ENCODE results near the gene ISLR.

ISLR gene, protein sequence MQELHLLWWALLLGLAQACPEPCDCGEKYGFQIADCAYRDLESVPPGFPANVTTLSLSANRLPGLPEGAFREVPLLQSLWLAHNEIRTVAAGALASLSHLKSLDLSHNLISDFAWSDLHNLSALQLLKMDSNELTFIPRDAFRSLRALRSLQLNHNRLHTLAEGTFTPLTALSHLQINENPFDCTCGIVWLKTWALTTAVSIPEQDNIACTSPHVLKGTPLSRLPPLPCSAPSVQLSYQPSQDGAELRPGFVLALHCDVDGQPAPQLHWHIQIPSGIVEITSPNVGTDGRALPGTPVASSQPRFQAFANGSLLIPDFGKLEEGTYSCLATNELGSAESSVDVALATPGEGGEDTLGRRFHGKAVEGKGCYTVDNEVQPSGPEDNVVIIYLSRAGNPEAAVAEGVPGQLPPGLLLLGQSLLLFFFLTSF

DNA sequence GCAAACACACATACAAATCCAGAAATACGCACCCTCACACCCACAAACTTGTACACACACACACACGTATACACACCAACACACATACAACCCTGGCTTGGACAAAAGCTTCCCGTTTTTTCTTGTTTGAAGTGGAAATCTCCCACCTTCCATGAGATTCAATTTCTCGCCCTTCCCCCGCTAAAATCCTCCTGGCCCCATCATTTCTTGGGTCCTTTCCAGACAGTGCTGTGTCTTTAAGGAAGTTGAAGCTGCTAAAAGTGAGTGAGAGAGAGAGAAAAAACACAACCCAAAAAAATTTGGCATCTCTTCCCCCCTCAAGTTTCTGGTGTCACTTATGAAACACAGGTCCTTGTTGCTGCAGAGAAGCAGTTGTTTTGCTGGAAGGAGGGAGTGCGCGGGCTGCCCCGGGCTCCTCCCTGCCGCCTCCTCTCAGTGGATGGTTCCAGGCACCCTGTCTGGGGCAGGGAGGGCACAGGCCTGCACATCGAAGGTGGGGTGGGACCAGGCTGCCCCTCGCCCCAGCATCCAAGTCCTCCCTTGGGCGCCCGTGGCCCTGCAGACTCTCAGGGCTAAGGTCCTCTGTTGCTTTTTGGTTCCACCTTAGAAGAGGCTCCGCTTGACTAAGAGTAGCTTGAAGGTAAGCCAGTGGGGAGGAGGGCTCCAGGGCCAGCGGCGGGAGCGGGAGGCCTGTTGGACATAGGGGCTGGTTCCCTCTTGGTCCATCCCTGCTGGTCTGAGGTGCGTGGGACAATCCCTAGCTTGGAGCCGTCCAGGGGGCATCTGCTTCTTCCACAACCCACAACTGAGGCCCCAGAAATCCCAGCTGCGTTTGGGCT, at the start of gene ISLR:
Gene ISLR (plus strand): TSS at position 331 of the 839 bp plus-strand sequence. CDS start 1,149 bp downstream, outside the sequence.
- no peak for DNase-seq (ENCODE audit: low spot score)

DNA sequence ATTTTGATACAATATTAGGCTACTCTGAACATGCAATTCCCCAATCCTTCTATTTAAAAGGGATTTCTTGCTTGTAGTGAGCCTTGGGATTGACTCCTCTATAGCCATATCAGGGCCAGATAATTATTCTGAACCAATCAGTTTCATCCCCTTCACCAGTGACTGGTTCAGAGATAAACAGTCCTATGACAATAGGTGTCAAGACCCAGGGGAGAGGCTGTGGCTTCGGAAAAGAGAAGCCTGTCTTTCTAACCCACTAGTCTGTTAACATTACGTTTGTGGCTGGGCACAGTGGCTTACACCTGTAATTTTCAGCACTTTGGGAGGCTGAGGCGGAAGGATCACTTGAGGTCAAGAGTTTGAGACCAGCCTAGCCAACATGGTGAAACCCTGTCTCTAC, 49.3 kb upstream of the ISLR start:
- no peak for DNase-seq (ENCODE audit: low spot score)

DNA sequence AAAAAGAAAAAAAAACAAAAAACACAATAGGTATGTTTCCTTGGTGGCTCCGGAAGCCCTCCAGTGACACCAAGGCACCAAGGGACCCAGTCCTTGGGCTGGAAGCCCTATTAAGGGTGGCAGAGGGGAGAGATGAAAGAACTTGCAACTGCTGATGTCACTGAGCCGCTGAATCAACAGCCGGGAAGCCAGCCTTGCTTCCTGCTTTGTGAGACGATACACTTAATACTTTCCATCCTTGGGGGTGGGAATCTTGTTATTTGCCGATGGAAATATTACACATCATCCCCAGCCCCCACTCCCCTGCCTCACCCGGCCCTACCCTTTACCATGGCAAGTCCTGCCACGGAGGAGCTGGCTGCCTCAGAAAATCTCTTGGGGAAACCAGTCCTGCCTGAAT, 48.8 kb upstream of the ISLR start:
- DNase-seq (ENCODE audit: low spot score), result no peak

DNA sequence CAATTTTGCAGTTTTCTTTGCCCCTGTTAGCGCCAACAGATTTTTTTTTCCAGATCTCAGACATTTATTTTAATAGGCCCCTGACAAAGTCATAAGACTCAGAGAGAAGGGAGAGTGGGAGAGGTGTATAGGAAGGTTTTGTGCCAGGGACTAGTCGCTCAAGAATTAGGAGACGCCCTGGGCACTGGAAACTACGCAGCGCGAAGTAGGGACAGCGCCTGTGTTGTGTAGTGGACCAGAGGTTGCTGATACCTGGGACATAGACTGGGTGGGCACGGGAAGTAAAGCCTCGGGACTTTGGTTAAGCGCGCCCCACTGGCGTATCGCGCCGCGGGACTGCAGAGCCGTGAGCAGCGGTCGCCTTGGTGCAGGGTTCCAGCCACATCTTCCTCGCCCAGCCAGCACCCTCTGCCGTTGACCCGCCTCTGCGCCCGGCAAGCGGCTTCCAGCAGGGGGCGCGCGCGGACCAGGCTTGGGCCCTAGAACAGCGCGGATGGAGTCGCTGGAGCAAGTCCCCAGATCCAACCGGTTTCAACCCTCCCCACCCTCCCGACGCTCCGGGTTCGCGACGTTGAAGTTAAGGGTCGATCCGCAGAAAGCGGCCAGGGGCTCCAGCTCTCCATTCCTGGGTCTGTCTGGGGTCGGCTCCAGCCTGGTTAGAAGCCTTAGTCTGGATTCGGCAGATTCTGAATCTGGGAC, 46.1 kb upstream of the ISLR start:
- peak; percentile 87 for DNase-seq (ENCODE audit: low spot score)

DNA sequence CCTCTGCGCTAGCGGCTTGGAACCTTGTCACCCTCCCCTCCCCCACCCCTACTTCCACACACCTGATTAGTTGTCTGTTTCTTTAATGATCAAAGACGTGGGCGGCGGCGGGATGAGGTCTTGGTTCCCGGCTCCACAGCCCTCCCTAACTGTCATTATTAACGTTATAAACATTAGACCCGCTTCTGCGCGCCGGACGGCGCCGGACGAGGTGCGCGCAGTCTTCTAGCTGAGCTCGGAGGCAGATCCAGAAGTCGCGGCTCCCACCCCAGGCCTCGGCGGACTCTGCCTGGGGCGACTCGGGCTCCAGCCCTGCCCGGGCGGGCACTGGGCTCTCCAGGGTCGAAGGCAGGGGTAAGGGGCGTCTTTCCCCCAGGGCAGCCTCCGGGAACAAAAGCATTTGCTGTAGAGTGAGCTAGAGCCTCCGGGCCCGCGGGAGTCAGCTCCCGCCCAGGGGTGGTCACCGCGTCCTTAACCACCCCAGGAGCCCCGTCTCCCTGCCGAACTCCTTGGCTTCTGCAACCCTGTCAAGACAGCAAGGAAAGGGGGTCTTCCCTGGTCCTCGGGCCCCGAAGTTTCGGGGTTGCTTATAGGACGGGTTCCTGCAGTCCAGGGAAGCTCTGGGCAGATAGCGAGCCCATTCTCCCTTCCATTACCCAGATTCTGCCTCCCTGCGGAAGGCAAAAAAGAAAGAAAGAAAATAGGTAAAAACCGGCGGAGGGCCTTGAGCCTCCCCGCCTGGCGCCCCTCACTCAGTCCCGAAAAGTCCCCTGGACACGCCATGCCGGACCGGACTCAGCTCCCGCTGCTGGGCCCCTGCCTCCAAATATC, 45.3 kb upstream of the ISLR start:
- DNase-seq (ENCODE audit: low spot score), result no peak

DNA sequence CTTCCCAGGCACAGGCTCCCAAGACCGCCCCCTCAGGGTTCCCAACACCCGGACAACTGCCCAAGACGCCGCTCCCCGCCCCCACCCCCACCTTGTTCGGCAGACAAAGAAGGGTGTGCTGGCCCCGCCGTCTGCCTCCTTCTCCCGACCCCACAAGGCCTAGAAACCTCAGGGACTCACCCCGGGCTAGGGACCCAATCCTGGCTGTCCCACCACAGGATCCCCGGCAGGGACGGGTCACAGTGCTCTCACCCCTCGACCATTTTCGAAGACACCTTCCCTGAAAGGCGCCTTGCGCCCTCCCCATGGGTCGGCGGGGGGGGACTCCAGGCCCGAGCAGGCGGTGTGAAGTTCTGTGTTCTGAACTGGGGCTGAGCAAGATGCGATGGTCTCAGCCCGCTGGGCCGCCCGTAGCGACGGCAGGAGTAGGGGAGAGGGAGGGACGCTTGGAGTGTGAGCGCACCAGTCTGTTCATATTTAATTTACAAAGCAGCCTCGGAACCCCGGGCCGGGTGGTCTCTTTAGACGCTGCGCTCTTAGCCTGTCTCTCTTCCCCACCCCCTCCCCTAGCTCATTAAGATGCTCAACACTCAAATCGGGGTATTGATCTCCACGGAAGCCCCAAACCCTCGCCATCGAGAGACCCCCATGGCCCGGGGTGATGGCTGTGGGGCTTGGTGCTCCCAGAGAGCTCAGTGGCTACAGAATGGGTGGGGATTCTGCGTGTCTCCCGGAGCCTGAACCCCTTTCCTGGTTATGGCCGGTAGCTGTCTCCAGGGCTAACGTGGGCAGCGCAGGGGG, 44.5 kb upstream of the ISLR start:
- no peak for DNase-seq (ENCODE audit: low spot score)

DNA sequence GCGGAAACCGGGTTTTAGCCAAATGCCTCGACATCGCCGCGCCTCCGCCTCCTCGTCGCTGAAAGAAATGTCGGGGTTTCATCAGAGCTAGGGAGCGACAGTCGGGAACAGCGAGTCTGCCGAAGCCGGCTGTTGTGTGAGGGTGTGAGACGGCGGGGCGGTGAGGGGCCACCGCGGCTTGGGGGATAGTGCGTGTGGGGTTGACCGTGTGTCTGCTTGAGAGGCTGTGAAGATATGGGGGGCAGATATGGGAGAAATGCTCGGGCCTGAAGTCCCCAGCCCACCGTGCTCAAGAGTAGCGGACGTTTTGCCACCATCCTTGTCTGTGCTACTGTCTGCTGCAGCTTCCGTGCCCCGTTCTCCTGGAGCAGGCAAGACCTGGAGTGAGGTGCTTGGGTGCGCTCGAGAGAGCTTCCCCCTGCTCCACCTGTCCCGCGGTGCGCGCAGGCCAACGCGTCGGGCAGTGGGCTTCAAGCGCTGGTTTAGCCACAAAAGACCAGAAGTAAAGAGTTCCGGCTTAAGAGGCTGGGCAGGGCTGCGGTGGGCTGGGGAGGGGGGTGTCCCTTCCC, 43.8 kb upstream of the ISLR start:
- DNase-seq (ENCODE audit: low spot score), result no peak

DNA sequence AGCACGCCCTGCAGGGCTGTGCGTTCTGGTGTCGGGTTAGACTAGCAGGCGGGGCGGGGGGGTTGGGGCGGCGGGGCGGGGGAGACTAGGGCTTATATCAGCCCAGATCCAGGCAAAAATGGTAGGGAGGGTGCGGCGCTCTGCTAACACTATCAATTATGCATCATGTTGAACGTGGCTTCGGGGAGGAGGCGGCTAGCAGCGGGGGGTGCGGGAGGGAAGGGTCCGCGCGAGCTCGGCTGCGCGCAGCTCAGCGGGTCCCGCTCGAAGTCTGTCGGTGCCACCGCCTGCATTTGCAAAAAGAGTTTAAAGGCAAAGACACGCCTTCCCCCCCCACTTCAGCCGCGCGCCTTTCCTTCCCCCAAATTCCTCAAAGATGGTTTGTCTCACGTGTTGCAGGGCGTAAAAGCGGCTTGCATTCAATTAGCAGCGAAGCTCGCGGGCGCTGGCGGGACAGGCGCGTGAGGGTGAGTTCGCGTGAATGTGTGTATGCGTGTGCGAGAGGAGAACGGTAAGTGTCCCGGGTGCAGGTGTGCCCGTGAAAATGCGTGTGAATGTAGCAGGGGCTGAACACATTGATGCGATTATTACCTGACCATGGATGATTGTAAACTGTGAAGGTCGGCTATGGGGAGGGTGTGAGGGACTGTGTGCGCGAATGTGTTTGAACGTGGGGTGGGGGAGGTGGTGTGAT, 43.2 kb upstream of the ISLR start, which contains the start of gene ISLR2:
Gene ISLR2 (plus strand): TSS at position 432 of the 694 bp plus-strand sequence. CDS start 2,169 bp downstream, outside the sequence.
- no peak for DNase-seq (ENCODE audit: low spot score)

DNA sequence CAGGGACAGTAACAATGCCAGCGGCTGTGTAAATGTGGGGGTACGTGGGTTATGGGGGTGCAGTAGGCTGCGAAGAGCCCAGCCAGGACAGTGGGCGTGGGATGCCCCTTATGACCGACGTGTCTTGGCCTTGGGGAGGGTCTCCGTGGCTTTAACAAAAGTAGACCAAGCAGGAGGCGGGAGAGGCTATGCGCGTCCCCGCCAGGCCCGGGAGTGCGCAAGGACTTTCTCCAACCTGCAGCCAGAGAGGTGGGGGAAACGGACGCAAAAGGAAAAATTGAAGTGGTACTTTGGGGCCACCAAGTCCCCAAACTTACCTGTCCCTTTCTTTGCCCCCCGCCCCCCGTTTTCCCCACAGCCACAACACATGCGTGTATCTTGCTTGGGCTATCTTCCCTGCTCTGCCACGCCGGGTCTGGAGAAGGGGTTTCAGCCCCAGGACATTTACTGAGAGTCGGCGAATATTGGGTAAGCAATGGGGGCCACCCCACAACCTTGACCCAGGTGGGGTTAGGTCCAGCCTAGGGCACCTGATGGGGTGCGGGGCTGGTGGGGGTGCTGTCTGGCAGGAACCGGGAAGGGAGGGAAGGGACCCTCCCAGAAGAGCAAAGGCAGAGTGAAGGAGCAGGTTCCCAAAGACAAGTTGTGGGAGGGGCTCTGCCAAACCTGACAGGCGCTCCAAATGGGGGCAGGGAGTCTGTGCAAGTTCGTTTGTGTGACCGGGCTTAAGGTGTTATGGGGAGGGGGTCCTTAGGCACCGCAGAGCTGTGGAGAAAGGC, 42.5 kb upstream of the ISLR start:
- DNase-seq (ENCODE audit: low spot score), result no peak

DNA sequence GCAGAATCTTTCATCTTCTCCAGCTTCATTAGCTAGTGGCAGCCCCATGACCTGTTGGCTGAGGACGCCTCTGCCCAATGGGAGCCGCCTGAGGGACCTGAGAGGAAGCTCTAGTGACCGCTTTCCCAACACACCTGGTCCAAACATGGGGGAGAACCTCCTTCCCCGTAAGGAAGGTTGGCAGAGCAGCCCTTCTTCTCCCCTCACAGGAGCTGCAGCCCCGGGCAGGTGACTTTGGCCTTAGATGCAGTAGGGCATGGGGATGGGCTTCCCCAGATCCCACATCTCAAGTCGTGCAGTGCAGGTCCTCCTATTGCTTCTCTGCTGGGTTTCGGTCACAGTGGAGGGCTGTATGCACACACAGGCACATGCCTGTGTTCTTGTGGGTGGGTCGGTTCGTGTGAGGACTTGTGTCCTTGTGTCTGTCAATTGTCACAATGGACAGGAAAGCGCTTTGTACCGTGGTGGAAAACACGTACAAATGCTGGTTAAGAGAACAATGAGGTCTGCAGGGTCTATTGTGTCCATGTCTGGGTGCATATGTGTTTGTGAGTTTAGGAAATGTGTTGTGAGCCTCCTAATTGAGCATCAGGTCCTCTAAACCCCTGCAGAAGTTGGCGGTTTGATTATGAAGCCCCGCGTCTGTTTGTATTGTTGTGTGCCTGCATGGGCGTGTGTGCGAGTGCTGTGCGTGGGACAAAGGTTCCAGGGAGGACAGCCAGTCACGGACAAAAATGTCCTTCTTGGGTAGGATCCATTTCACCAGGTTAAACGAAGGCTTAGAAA, 41.7 kb upstream of the ISLR start:
- no peak for DNase-seq (ENCODE audit: low spot score)

DNA sequence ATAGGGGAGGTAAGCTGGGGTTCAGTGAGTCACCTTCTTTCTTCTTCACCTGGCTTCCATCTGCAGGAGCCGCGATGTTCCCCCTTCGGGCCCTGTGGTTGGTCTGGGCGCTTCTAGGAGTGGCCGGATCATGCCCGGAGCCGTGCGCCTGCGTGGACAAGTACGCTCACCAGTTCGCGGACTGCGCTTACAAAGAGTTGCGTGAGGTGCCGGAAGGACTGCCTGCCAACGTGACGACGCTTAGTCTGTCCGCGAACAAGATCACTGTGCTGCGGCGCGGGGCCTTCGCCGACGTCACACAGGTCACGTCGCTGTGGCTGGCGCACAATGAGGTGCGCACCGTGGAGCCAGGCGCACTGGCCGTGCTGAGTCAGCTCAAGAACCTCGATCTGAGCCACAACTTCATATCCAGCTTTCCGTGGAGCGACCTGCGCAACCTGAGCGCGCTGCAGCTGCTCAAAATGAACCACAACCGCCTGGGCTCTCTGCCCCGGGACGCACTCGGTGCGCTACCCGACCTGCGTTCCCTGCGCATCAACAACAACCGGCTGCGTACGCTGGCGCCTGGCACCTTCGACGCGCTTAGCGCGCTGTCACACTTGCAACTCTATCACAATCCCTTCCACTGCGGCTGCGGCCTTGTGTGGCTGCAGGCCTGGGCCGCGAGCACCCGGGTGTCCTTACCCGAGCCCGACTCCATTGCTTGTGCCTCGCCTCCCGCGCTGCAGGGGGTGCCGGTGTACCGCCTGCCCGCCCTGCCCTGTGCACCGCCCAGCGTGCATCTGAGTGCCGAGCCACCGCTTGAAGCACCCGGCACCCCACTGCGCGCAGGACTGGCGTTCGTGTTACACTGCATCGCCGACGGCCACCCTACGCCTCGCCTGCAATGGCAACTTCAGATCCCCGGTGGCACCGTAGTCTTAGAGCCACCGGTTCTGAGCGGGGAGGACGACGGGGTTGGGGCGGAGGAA, 40.5 kb upstream of the ISLR start:
- no peak for DNase-seq (ENCODE audit: low spot score)

DNA sequence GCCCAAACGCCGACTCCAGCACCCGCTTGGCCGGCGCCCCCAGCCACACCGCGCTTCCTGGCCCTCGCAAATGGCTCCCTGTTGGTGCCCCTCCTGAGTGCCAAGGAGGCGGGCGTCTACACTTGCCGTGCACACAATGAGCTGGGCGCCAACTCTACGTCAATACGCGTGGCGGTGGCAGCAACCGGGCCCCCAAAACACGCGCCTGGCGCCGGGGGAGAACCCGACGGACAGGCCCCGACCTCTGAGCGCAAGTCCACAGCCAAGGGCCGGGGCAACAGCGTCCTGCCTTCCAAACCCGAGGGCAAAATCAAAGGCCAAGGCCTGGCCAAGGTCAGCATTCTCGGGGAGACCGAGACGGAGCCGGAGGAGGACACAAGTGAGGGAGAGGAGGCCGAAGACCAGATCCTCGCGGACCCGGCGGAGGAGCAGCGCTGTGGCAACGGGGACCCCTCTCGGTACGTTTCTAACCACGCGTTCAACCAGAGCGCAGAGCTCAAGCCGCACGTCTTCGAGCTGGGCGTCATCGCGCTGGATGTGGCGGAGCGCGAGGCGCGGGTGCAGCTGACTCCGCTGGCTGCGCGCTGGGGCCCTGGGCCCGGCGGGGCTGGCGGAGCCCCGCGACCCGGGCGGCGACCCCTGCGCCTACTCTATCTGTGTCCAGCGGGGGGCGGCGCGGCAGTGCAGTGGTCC, 39.7 kb upstream of the ISLR start:
- DNase-seq (ENCODE audit: low spot score), result no peak

DNA sequence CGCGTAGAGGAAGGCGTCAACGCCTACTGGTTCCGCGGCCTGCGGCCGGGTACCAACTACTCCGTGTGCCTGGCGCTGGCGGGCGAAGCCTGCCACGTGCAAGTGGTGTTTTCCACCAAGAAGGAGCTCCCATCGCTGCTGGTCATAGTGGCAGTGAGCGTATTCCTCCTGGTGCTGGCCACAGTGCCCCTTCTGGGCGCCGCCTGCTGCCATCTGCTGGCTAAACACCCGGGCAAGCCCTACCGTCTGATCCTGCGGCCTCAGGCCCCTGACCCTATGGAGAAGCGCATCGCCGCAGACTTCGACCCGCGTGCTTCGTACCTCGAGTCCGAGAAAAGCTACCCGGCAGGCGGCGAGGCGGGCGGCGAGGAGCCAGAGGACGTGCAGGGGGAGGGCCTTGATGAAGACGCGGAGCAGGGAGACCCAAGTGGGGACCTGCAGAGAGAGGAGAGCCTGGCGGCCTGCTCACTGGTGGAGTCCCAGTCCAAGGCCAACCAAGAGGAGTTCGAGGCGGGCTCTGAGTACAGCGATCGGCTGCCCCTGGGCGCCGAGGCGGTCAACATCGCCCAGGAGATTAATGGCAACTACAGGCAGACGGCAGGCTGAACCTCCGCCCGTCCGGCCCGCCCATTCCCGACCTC, 39.0 kb upstream of the ISLR start:
- DNase-seq (ENCODE audit: low spot score), result peak; percentile 66

DNA sequence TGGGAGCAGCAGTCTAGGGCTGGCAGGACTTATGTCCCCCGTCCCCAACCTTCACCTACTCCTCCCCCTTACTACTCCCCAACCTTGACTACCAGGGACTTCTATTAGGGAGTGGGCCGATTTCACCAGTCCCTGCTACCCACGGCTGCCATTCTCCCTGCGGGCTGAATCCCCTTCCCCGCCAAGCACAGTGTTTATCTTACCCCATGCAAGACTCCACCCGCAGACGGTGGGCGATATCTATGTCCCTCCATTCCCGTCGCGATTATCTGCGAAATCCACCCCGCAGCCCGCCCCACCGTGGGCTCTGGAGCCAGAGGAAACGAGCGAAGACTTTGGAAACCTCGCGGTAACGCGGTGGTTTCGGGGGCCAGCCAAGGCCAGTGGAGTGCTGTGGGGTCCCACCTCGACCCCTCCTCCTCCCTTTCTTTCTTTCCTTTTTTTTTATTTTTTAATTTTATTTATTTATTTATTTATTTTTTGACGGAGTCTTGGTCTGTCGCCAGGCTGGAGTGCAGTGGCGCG, 38.4 kb upstream of the ISLR start:
- no peak for DNase-seq (ENCODE audit: low spot score)

DNA sequence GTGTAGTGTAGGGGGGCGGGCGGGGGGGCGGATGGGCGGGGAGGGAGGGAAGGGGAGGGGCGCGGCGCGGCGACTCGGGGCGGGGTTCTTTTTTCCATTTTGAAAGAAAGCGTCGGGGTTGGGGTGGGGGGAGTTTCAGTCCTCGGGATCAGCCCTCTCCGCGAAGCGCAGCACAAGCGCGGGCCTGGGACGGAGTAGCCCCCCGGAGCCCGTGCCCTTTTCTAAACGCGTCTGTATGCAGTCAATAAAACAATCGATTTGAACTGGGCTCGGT, 37.0 kb upstream of the ISLR start:
- no peak for DNase-seq (ENCODE audit: low spot score)

Measured in hepatic stellate cell (primary cell).